Neural progenitor cell (in vitro differentiated cells): ENCODE results near the gene PCDH15. TPM values are rescaled to one million over a fixed set of nuclear protein-coding genes. Genes with fewer than 3 reads are reported as not detected.

Source experiments
- DNase-seq: peaks from one replicate; pipeline ENCODE4 v3.0.0-alpha.2; 2016; ENCODE audit warnings: low spot score
- H2AFZ ChIP-seq: fragments of 200-600 bp; sonication (generic); replicated peaks from 2 replicates; pipeline ENCODE4 v1.6.1; 2016; ENCODE audit warnings: antibody characterized with exemption
- H3F3A ChIP-seq: fragments of 200-600 bp; sonication (generic); 2 replicates; pipeline ENCODE4 v1.6.1; 2016; ENCODE audit warnings: antibody characterized with exemption, low read depth
- H3K27ac ChIP-seq: fragments of 200-600 bp; sonication (generic); 2 replicates; pipeline ENCODE4 v1.5.1; 2016; ENCODE audit warnings: mild to moderate bottlenecking
- H3K27me3 ChIP-seq: fragments of 200-600 bp; sonication (generic); 2 replicates; pipeline ENCODE4 v1.6.1; 2016; ENCODE audit warnings: mild to moderate bottlenecking, moderate library complexity
- H3K36me3 ChIP-seq: fragments of 200-600 bp; sonication (generic); 2 replicates; pipeline ENCODE4 v1.5.1; 2016
- H3K4me1 ChIP-seq: fragments of 200-600 bp; sonication (generic); 2 replicates; pipeline ENCODE4 v1.6.1; 2016; ENCODE audit warnings: mixed run types
- H3K4me2 ChIP-seq: fragments of 200-600 bp; sonication (generic); 2 replicates; pipeline ENCODE4 v1.6.1; 2016
- H3K4me3 ChIP-seq: fragments of 200-600 bp; sonication (generic); 2 replicates; pipeline ENCODE4 v1.5.1; 2016
- H3K79me2 ChIP-seq: fragments of 200-600 bp; sonication (generic); 2 replicates; pipeline ENCODE4 v1.6.1; 2016; ENCODE audit warnings: low read depth
- H3K9ac ChIP-seq: fragments of 200-600 bp; sonication (generic); 2 replicates; pipeline ENCODE4 v1.6.1; 2016
- H3K9me3 ChIP-seq: fragments of 200-600 bp; sonication (generic); 2 replicates; pipeline ENCODE4 v1.5.1; 2016; ENCODE audit warnings: low read depth
- H4K20me1 ChIP-seq: fragments of 200-600 bp; sonication (generic); 2 replicates; pipeline ENCODE4 v1.6.1; 2016; ENCODE audit warnings: low read depth
- H3K27ac Mint-ChIP-seq: 3 replicates; pipeline ENCODE4 v1.8.0; 2021; ENCODE audit warnings: mixed read lengths
- H3K27me3 Mint-ChIP-seq: 2 replicates; pipeline ENCODE4 v1.8.0; 2022; ENCODE audit warnings: low read depth, mild to moderate bottlenecking, inconsistent platforms, moderate library complexity, mixed read lengths; ENCODE audit not compliant: insufficient read depth
- H3K36me3 Mint-ChIP-seq: 3 replicates; pipeline ENCODE4 v1.8.0; 2021; ENCODE audit warnings: mixed read lengths
- H3K4me1 Mint-ChIP-seq: 3 replicates; pipeline ENCODE4 v1.8.0; 2021; ENCODE audit warnings: mixed read lengths
- H3K4me3 Mint-ChIP-seq: 3 replicates; pipeline ENCODE4 v1.8.0; 2021; ENCODE audit warnings: mild to moderate bottlenecking, moderate library complexity, mixed read lengths
- H3K9me3 Mint-ChIP-seq: 3 replicates; pipeline ENCODE4 v1.8.0; 2020; ENCODE audit warnings: mixed read lengths
- CTCF ChIP-seq: fragments of 200-600 bp; sonication (generic); IDR thresholded peaks from 2 replicates; pipeline ENCODE4 v1.5.1; 2017; ENCODE audit warnings: antibody characterized with exemption, mild to moderate bottlenecking
- EZH2 ChIP-seq: fragments of 200-600 bp; sonication (generic); IDR thresholded peaks from 2 replicates; pipeline ENCODE4 v1.6.1; 2017; ENCODE audit warnings: antibody characterized with exemption, mild to moderate bottlenecking, moderate library complexity
- EZH2phosphoT487 ChIP-seq: fragments of 200-600 bp; sonication (generic); IDR thresholded peaks from 2 replicates; pipeline ENCODE4 v1.6.1; 2017; ENCODE audit warnings: antibody characterized with exemption
- total RNA-seq: library from RNA; depleted of rRNA; stranded (reverse); fragments of >200 nt; gene quantifications from 2 replicates; pipeline ENCODE4 v1.2.3, GENCODE V29; 2015; ENCODE audit warnings: low replicate concordance

The PCDH15 gene
- total RNA-seq, 1 donor from 2014 or later, result 0.17 TPM

- Histone ChIP-seq H3K79me2 (no peaks in the 10 kb centered on the region), H3K9ac (no peak overlapping the region), H3K4me1 (no peaks in the 10 kb centered on the region), H3K27ac (no peak overlapping the region), H3F3A (no peaks in the 10 kb centered on the region), H3K36me3 (no peaks in the 10 kb centered on the region), H3K9me3 (no peaks in the 10 kb centered on the region), H3K4me3 (no peak overlapping the region), H4K20me1 (no peaks in the 10 kb centered on the region), H3K4me2 (no peak overlapping the region), H3K27me3 (no peaks in the 10 kb centered on the region), H2AFZ (no peak overlapping the region)
- Mint-ChIP-seq H3K27ac (no peak overlapping the region), H3K4me1 (peaks cover 7% of the 10 kb centered on the region), H3K36me3 (peaks cover 5% of the 10 kb centered on the region), H3K27me3 (peaks cover 4% of the 10 kb centered on the region), H3K4me3 (no peak overlapping the region), H3K9me3 (peaks cover 12% of the 10 kb centered on the region)
- TF ChIP-seq EZH2phosphoT487, result no peak
- no peak for TF ChIP-seq CTCF
- TF ChIP-seq EZH2, result no peak
- peak; percentile 5 for DNase-seq
Observed at GRCh38 chr10:54496852-54497251, 304.2 kb downstream of the PCDH15 start.

- Histone ChIP-seq H3K9ac (no peak overlapping the region), H4K20me1 (no peaks in the 10 kb centered on the region), H3K79me2 (no peaks in the 10 kb centered on the region), H3K4me1 (no peaks in the 10 kb centered on the region), H3F3A (no peaks in the 10 kb centered on the region), H3K36me3 (no peaks in the 10 kb centered on the region), H2AFZ (no peak overlapping the region), H3K9me3 (no peaks in the 10 kb centered on the region), H3K27me3 (no peaks in the 10 kb centered on the region), H3K27ac (no peak overlapping the region), H3K4me3 (no peak overlapping the region), H3K4me2 (no peak overlapping the region)
- Mint-ChIP-seq H3K4me1 (no peaks in the 10 kb centered on the region), H3K27ac (no peak overlapping the region), H3K4me3 (no peak overlapping the region), H3K36me3 (no peaks in the 10 kb centered on the region), H3K27me3 (no peaks in the 10 kb centered on the region), H3K9me3 (peaks cover under 1% of the 10 kb centered on the region)
- DNase-seq, result no peak
- no peak for TF ChIP-seq EZH2phosphoT487
- no peak for TF ChIP-seq EZH2
- no peak for TF ChIP-seq CTCF
Observed at GRCh38 chr10:54487743-54488142, 313.3 kb downstream of the PCDH15 start.

DNA sequence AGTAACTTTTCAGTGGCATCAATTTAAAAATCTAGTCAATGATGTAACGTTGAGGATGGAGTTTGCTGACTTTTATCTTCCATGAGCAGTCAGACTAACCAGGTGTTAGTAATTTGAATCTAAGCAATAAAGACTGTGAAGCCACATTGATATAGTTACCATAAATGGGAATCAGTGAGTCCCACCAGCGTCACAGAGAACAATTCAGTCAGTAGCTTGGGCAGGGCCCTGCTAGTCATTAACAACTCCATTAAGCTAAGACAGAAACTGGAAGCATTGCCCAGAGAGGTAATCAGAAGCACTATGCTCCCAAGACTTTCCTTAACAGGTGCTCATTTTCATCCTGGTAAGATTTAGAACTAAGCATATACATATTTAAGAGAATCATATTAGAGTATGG is 315.1 kb downstream of the PCDH15 start:
- H4K20me1 ChIP-seq, result no peaks in the 10 kb centered on the region
- H3K4me1 ChIP-seq, result no peaks in the 10 kb centered on the region
- no peak overlapping the region for H3K4me2 ChIP-seq
- H3K27ac ChIP-seq, result no peak overlapping the region
- no peak overlapping the region for H3K9ac ChIP-seq
- Mint-ChIP-seq H3K4me3 (no peak overlapping the region), H3K27ac (no peak overlapping the region), H3K4me1 (no peaks in the 10 kb centered on the region), H3K9me3 (no peaks in the 10 kb centered on the region), H3K27me3 (no peaks in the 10 kb centered on the region), H3K36me3 (no peaks in the 10 kb centered on the region)
- H3K79me2 ChIP-seq, result no peaks in the 10 kb centered on the region
- no peak for TF ChIP-seq EZH2
- no peak for TF ChIP-seq CTCF
- TF ChIP-seq EZH2phosphoT487, result no peak
- H3K4me3 ChIP-seq, result no peak overlapping the region
- H3K27me3 ChIP-seq, result no peaks in the 10 kb centered on the region
- H3K36me3 ChIP-seq, result no peaks in the 10 kb centered on the region
- DNase-seq, result no peak
- no peak overlapping the region for H2AFZ ChIP-seq
- no peaks in the 10 kb centered on the region for H3F3A ChIP-seq
- H3K9me3 ChIP-seq, result no peaks in the 10 kb centered on the region

DNA sequence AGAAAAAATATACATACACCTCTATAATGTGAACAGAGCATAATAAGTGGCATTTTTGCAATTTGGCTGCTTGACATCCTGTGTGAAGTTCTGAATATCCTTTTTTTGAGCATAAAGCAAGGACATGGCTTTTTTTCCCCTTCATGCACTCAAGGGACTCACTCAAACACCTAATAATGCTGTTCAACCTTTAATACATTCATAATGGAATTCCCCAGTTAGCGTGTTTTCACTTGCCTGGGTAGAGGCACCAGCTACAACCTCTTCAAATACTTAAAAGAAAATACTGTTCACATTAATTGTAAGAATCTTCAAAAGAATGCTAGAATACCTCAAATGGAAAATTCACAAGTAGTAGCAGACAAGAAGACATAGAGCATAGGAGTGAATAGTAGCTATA is 316.8 kb downstream of the PCDH15 start:
- H3K36me3 Mint-ChIP-seq, result no peaks in the 10 kb centered on the region
- no peak overlapping the region for H3K4me2 ChIP-seq
- no peaks in the 10 kb centered on the region for H3K4me1 ChIP-seq
- no peaks in the 10 kb centered on the region for H3F3A ChIP-seq
- TF ChIP-seq EZH2 (no peak), CTCF (no peak), EZH2phosphoT487 (no peak)
- no peak overlapping the region for H3K27ac ChIP-seq
- H3K9ac ChIP-seq, result no peak overlapping the region
- no peaks in the 10 kb centered on the region for H3K27me3 ChIP-seq
- no peaks in the 10 kb centered on the region for H3K9me3 Mint-ChIP-seq
- H3K4me3 ChIP-seq, result no peak overlapping the region
- no peaks in the 10 kb centered on the region for H4K20me1 ChIP-seq
- no peaks in the 10 kb centered on the region for H3K36me3 ChIP-seq
- H3K4me1 Mint-ChIP-seq, result no peaks in the 10 kb centered on the region
- H3K27me3 Mint-ChIP-seq, result no peaks in the 10 kb centered on the region
- no peak overlapping the region for H2AFZ ChIP-seq
- no peaks in the 10 kb centered on the region for H3K79me2 ChIP-seq
- H3K27ac Mint-ChIP-seq, result no peak overlapping the region
- DNase-seq, result no peak
- H3K9me3 ChIP-seq, result no peaks in the 10 kb centered on the region
- H3K4me3 Mint-ChIP-seq, result no peak overlapping the region
